ENCODE results near the gene CTNNA2.

Gene CTNNA2

DNA sequence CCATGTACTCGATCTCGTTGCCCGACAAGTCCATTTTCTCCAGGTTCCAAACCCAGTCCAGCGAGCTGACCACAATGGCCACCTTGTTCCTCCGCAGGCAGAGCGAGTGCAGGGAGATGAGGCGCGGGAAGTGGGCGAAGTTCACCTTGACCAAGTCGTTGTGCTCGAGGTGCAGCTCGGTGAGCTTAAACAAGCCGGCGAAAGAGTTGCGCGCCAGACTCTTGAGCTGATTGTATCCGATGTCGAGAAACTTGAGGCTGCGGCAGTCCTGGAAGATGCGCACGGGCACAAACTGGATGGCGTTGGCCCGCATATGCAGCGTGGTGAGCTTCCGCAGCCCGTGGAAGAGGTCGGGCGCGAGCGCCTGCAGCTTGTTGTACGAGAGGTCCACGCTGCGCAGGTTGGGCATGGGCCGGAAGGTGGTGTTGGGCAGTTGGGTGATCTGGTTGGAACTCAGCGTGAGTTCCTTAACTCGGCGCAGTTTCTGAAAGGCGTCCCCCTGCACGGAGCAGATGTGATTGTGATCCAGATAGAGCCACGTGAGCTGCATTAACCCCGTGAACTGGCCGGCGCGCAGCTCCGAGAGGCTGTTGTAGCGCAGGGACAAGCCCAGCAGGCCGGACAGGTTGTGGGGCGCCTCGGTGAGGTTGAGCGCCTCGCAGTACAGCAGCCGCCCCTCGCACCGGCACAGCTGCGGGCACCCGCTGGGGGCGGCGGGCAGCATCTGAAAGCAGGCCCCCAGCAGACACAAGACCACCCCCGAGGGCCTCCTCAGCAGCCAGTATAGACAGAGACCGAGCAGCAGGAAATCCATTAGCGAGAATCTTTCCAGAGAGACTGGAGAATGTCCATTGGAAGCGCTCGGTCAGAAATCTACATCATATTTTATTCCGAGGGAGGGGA, 790.4 kb downstream of the CTNNA2 start:
- DNase-seq, result no peak

DNA sequence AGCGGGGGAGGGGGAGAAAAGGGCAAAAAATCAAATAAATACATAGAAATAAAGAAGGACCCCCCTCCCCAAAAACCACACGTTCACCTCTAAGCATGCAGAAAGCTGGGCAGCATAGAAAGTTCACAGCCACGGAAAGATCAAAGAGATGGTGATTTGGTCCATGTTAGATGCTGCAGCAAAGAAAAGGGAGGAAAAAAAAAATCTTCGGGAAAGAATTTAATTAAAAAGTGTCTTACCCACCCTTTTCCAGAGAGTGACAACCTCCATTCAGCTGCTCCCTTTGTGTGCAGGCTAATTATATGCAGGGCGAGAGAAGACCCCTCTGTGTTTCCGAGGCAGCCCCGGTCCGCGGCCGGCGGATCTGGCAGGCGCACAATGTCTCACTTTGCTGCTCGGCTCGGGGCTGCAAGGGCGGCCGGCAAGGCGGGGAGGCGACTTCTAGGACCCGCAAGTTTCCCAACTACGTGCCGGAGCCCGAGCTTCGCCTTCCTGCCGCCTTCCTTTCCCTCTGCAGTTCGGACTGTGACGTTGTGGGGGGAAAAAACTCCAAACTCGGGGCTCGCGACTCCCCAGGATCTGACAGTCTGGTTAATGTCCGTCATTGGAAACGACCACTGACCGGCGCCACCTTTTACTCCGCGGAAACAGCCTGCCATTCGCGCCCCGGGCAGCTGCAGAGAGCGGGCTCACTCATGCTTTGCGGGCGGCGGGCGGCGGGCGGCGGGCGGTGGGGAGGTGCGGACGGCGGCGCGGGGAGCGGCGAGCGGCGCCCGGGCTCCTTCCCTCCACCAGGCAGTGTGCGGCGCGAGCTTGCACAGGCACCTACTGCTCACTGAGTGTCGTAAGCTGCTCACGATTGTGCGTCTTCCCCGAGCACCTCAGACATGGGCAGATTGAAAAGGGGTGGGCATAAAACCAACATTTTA, 791.3 kb downstream of the CTNNA2 start, which contains the start of gene LRRTM1:
Gene LRRTM1 (minus strand): TSS at position 844 of the 929 bp plus-strand sequence. CDS start 933 bp downstream, outside the sequence.
- DNase-seq, result no peak

DNA sequence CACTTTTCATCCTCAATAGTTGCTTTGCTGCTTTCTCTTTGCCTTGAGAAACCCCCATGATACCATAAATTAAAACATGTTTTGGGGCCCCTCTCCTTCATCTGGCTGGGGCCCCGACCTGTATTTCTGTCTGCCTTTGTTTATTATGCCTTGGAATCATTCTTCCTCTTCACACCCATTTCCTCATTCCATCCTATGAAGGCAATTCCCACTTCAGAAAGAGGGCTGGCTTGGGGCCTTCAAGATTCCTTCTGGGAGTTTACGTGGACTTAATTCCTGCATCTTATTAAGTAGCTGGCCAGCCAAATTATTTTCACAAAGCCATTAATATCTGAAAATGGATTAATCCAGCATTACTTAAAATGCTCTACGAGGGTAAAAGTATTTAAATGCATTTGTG, 798.5 kb downstream of the CTNNA2 start:
- DNase-seq, result no peak

GRCh38 chr2:80312282-80312839, 799.5 kb downstream of the CTNNA2 start:
- DNase-seq, result no peak

DNA sequence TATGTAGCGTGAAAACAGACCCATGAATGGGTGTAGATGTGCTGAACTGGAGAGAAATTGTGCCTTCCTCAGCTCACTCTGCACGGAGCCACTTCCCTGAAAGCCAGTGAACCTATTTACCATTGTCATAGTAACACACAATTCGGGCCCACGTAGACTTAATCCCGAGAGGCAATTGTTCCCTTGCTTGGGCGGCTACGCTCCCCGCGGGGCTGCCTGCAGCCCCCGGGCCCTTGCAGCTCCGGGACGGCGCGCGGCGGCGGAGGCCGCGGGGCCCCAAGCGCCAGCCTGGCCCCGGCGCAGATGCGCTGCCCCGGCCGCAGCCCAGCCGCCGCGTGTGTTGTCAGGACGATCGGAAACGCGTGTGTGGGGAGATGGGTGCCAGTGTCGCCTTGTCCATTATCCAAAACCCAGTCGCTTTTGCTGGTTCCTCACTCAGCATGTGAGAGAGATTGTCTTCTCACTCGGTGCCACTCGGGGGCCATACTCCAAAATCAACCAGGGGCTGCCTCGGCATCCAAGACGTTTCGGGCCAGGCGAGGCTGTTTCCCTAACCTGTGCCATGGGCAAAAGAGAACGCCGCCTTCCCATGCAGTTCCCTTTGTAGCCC, 809.6 kb downstream of the CTNNA2 start:
- DNase-seq, result no peak

GRCh38 chr2:80322958-80323357, 810.1 kb downstream of the CTNNA2 start:
- DNase-seq, result no peak

- DNase-seq, result no peak
Observed at GRCh38 chr2:80323610-80324009, 810.8 kb downstream of the CTNNA2 start.

GRCh38 chr2:80324525-80324924, 811.7 kb downstream of the CTNNA2 start:
- DNase-seq, result no peak

DNA sequence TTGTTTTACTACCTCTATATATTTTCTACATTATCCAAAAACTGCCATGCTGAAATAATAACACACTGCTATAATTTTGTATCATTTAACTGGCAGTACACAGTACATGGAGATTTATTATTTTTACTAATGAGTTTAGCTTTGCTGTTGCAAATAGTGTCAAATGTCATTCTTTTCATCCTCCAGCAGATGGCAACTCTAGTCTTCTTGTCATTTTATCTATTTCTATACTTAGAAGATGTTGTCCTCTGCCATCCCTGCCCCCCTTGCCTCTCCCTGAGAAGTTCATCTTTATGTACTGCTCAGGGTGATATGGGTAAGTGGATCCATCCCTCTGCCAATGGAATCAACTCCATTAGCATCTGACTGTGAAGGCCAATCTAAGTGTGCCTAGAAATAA, 813.4 kb downstream of the CTNNA2 start:
- DNase-seq, result peak; percentile 31

- no peak for DNase-seq
Observed at GRCh38 chr2:80326861-80327260, 814.0 kb downstream of the CTNNA2 start.

DNA sequence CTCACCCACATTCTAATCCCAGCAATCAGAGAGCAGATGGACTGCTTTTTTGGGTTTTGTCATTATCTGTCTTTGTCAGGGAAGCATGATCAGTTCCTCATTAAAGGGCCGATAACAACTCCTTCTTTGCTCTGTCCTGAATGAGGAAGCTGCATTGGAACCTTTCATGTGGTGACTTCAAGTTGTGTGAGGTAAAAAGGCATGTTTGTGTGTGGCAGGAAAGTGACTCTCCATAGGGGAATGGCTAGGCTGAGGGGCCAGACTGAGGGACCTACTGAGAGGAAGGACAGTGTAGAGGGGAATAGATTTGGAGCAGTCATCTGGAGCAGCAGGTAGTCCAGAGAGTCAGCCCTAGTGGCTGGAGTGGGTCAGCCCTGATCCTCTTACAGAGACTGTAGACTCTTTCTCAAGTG, 815.3 kb downstream of the CTNNA2 start:
- DNase-seq, result no peak

DNA sequence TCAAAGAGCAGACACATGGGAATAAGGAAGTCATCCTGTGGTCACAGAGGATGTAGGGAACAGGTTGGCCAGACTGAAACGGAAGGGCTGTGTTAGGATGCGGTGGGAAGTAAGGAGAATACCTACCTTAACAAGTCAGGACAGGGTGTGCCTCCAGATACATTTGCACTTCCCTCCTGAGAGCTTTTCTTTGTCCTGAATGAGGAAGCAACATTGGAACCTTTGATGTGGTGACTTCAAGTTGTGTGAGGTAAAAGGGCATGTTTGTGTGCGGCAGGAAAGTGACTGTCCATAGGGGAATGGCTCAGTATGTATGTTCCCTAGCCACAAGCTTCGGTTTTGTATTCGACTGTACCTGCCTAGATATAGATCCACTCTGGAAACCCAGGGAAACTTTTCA, 816.6 kb downstream of the CTNNA2 start:
- DNase-seq, result no peak

- DNase-seq, result no peak
Observed at GRCh38 chr2:80330527-80331450, 817.9 kb downstream of the CTNNA2 start.

- no peak for DNase-seq
Observed at GRCh38 chr2:80333886-80334285, 821.0 kb downstream of the CTNNA2 start.

- no peak for DNase-seq
Observed at GRCh38 chr2:80335411-80335810, 822.6 kb downstream of the CTNNA2 start.

DNA sequence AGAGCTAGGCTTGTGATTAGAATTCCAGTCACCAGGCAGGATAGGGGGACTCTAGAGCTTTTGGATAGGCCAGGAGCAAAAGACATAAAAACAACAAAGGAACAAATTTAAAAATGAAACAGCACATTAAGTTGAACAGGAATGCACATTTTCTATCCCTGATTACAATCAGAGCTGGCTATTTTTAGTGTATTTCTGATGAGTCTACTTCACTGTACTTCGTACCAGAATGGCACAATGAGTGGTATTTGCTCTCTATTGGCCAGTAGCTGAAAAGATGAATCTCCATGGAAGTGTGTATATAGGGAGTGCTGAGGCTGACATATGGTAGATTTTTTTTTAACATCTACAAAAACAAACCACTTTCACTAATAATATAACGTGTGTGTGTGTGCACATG, 825.9 kb downstream of the CTNNA2 start:
- DNase-seq, result no peak

DNA sequence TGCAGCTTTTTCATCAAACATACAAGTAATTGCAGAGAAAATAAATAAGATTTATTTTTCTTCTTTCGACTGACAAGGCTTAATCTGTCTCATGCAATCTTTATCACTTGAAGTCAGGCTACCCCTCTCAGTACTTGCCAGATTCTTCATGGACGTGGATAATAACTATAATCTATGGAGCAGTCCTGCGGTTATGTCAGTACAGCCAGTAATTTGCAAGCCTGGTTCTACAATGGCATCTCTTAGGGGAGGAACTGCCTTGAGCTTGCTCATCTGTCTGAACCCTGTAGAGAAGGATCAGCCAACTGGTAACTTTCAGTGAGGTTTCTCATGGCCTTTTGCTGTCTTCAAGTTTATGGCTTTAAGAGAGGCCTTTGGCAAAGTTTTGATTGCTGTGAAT, 827.2 kb downstream of the CTNNA2 start:
- no peak for DNase-seq

GRCh38 chr2:80348078-80348477, 835.2 kb downstream of the CTNNA2 start:
- no peak for DNase-seq

DNA sequence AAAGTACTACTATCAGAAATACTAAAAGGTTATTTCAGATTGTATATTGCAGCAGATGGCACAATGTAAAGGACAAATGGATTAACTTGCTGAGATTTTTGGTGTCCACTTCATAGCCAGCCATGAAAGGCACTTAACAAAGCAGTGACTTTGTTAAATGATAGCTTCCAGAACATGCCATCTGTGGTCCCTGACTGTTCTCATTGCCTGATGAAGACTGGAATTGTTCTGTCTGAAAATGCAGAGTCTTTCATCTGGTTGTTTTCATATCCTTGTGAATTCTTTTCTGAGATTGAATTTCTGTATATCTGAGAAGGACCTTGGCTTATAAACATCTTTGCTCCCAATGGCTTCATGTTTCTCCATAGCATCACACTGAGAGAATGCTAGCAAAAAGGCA, 836.1 kb downstream of the CTNNA2 start:
- DNase-seq, result no peak

DNA sequence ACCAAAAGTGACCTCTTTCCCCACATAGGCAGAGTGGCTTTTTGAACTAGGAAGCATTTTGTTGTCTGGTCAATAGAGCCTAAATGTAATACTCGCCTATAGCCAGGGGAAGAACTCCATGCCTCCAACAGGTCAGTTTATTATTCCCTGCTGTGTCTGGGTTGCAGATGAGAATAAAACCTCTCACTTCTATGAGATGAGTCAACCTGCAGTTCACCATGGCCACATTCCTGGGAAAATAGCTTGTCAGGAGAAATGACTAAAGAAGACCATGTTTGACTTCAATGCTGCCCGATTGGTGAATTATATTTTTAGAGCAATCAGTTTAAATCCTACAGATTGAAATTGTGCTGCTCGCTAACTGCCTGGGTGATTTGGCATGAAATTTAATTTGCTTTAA, 838.4 kb downstream of the CTNNA2 start:
- no peak for DNase-seq

GRCh38 chr2:80354858-80355257, 842.0 kb downstream of the CTNNA2 start:
- no peak for DNase-seq

- DNase-seq, result no peak
Observed at GRCh38 chr2:80361904-80362303, 849.1 kb downstream of the CTNNA2 start.

All from DMS153 (cell line).